SJCRH30 (cell line): ENCODE data around the gene CHRM3. TPM values are rescaled to one million over a fixed set of nuclear protein-coding genes. Genes with fewer than 3 reads are reported as not detected.
A peak's percentile ranks its signal among the peaks of the same experiment; 100 is the strongest.
"Not testable (repeated sequence)": the region's sequence is repeated elsewhere in the genome, so short reads cannot be mapped to it uniquely, and the experiment has no call there.

Experiments used
- DNase-seq, 2 experiments: peaks; one replicate each; pipeline ENCODE4 v3.0.0-alpha.2; 2015 to 2020
- H3K27ac ChIP-seq: fragments of 250-450 bp; sonication (Bioruptor Pico); 2 replicates; pipeline ENCODE4 v1.5.1; 2020; ENCODE audit warnings: mild to moderate bottlenecking, moderate library complexity
- H3K27me3 ChIP-seq: fragments of 250-450 bp; sonication (Bioruptor Pico); 2 replicates; pipeline ENCODE4 v1.5.1; 2020; ENCODE audit warnings: mild to moderate bottlenecking, moderate library complexity
- H3K36me3 ChIP-seq: fragments of 250-450 bp; sonication (Bioruptor Pico); 2 replicates; pipeline ENCODE4 v1.5.1; 2020; ENCODE audit warnings: mild to moderate bottlenecking, moderate library complexity
- H3K4me1 ChIP-seq: fragments of 250-450 bp; sonication (Bioruptor Pico); 2 replicates; pipeline ENCODE4 v1.5.1; 2020; ENCODE audit warnings: mild to moderate bottlenecking, moderate library complexity
- H3K4me3 ChIP-seq: fragments of 250-450 bp; sonication (Bioruptor Pico); 2 replicates; pipeline ENCODE4 v1.5.1; 2020; ENCODE audit warnings: mild to moderate bottlenecking, moderate library complexity
- H3K9me3 ChIP-seq: fragments of 250-450 bp; sonication (Bioruptor Pico); replicated peaks from 2 replicates; pipeline ENCODE4 v1.5.1; 2020; ENCODE audit warnings: mild to moderate bottlenecking, moderate library complexity
- total RNA-seq: library from RNA; depleted of rRNA; stranded (reverse); fragments of >200 nt; shearing (Covaris generic); gene quantifications from 2 replicates; pipeline ENCODE4 v1.2.3, GENCODE V29; 2014; rRNA removed

The CHRM3 gene
- total RNA-seq, result 0.47 and 0.63 TPM in 2 replicates

- no peak within 1 kb of the TSS for H3K27ac ChIP-seq
- H3K9me3 ChIP-seq, result no peaks in the 10 kb centered on the region
- no peaks in the 10 kb centered on the region for H3K36me3 ChIP-seq
- peak within 1 kb of the TSS; percentile 51 for H3K4me3 ChIP-seq
- H3K4me1 ChIP-seq, result no peaks in the 10 kb centered on the region
- no peaks in the 10 kb centered on the region; the same call in 1 of the 2 replicates for H3K27me3 ChIP-seq
- DNase-seq, result peak; percentile 13 to 28
These were observed at the start of gene CHRM3 for GRCh38 chr1:239386453-239387303. TSS of gene CHRM3 (plus strand) at chr1:239386568. CDS start at chr1:239907452, 520,884 bp downstream.

DNA sequence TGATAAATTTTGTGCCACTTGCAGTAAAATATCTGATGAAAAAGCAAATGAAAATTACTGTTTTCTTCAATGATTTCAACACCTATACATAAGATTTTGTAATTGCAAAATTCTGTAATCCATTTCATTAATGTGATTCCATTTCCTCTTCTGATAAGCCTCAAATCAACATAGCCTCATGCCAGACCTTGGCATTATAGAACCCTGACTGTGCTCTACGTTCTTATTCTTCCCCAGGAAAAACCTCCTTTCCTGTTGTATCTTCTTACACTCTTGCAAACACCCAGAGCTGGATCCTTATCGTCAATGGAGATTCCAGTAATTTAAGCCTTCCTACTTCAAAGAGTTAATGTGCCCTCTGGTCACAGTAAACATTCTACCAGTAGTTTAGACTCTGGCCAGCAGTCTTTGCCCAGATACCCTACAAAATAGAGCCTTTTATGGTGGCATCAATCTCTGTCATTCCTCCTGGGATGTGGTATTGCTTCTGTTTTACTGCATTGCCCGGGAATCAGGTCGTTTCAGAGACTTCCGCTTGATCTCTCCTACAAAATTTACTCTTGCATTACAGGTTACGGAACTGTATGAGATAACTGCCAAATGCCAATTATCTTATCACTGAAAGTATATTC, 48.5 kb upstream of the CHRM3 start:
- DNase-seq, result no peak
- Histone ChIP-seq H3K4me3 (no peak overlapping the region), H3K4me1 (no peaks in the 10 kb centered on the region), H3K36me3 (no peaks in the 10 kb centered on the region), H3K27me3 (no peaks in the 10 kb centered on the region), H3K9me3 (no peaks in the 10 kb centered on the region), H3K27ac (no peak overlapping the region)

DNA sequence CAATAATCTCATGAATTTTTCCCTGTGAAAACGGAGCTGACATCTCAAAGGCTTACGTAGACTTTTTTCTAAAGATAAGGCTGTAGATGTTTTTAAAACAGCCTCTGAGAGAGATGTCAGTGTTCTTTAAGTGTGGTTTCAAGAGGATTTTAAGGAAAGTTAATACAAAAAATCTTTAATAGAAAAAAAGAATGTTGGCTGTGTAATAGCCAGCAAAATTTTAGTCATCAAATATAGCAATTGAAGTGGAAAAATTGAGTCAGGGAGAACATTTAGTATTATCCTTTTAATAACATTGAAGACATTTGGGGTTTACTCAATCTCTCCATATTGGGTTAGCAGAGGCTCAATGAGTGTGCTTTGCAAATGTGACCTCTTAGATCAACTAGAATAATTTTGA, 38.6 kb upstream of the CHRM3 start:
- no peak for DNase-seq
- no peaks in the 10 kb centered on the region for H3K27me3 ChIP-seq
- no peaks in the 10 kb centered on the region for H3K9me3 ChIP-seq
- H3K27ac ChIP-seq, result no peak overlapping the region
- no peak overlapping the region for H3K4me3 ChIP-seq
- no peaks in the 10 kb centered on the region for H3K36me3 ChIP-seq
- no peaks in the 10 kb centered on the region for H3K4me1 ChIP-seq

DNA sequence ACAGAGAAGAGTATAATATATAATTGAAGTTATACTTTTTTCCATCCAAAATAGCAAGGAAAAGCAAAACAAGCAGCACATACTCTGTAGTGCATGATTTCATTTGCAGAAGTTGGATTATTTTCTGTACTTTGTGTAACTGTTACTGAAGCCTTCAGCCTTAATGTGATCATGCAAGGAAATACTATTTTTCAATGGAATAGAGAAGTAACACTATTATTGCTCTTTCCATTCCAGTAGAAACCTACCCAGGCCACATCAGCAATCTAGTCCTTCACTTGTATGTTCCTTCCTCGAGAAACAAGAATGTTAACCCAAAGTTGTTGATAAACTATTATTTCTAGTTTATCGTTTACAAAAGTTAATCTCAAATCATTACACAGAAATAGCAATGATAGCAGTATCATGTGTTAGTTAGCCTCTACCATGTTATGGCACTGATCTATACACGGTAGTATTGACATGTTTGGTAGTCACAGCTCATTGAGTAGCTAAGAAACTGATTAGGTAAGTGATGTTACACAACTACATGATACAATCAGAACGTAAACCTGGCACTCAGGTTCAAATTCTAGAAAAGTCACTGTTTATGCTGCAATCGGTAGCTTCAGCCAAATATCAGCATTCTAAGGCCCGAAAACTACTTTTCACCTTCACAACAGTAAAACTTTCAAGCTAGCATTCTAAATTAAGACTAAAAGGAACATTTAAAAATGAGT, 37.6 kb upstream of the CHRM3 start:
- H3K27ac ChIP-seq, result no peak overlapping the region
- no peaks in the 10 kb centered on the region for H3K27me3 ChIP-seq
- H3K36me3 ChIP-seq, result no peaks in the 10 kb centered on the region
- no peaks in the 10 kb centered on the region for H3K4me1 ChIP-seq
- no peaks in the 10 kb centered on the region for H3K9me3 ChIP-seq
- no peak overlapping the region for H3K4me3 ChIP-seq
- DNase-seq, result no peak

GRCh38 chr1:239349699-239350098, 36.7 kb upstream of the CHRM3 start:
- no peak overlapping the region for H3K27ac ChIP-seq
- no peak for DNase-seq
- H3K27me3 ChIP-seq, result no peaks in the 10 kb centered on the region
- H3K9me3 ChIP-seq, result no peaks in the 10 kb centered on the region
- no peaks in the 10 kb centered on the region for H3K4me1 ChIP-seq
- no peak overlapping the region for H3K4me3 ChIP-seq
- H3K36me3 ChIP-seq, result no peaks in the 10 kb centered on the region

DNA sequence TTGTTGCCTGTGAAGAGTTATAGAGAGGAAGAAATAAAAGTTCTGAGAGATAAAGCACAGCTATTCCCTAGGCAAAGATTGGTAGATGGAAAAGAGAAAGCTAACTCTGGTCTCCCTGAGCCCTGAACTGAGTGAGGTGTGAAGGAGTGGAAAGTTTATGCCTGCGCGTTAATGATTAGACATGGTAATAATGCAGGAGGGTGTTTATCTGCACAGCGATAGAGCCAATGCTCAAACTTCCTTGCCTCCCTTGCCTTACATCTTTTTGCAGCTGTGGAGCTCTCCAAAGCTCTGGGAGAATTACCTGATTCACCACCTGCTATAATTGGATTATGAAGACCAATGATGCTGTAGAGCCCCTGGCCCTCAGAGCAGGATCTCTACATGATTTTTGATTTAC, 32.8 kb upstream of the CHRM3 start:
- H3K36me3 ChIP-seq, result no peaks in the 10 kb centered on the region
- no peak for DNase-seq
- no peaks in the 10 kb centered on the region for H3K27me3 ChIP-seq
- no peak overlapping the region for H3K27ac ChIP-seq
- no peak overlapping the region for H3K4me3 ChIP-seq
- H3K4me1 ChIP-seq, result no peaks in the 10 kb centered on the region
- H3K9me3 ChIP-seq, result no peaks in the 10 kb centered on the region

- Histone ChIP-seq H3K27ac (no peak overlapping the region), H3K4me1 (no peaks in the 10 kb centered on the region)
- no peak for DNase-seq
These were observed 32.1 kb upstream of the CHRM3 start for GRCh38 chr1:239354231-239354630.

GRCh38 chr1:239357867-239358266, 28.5 kb upstream of the CHRM3 start:
- Histone ChIP-seq H3K9me3 (no peaks in the 10 kb centered on the region), H3K4me3 (no peak overlapping the region), H3K4me1 (no peaks in the 10 kb centered on the region), H3K27ac (no peak overlapping the region), H3K27me3 (no peaks in the 10 kb centered on the region), H3K36me3 (no peaks in the 10 kb centered on the region)
- DNase-seq, result no peak

More at GRCh38 chr1:239354231-239354630, 32.1 kb upstream of the CHRM3 start:
- no peaks in the 10 kb centered on the region for H3K27me3 ChIP-seq
- H3K9me3 ChIP-seq, result no peaks in the 10 kb centered on the region
- no peak overlapping the region for H3K4me3 ChIP-seq
- H3K36me3 ChIP-seq, result no peaks in the 10 kb centered on the region

GRCh38 chr1:239361403-239361802, 25.0 kb upstream of the CHRM3 start:
- no peak overlapping the region for H3K4me3 ChIP-seq
- no peaks in the 10 kb centered on the region for H3K9me3 ChIP-seq
- H3K27ac ChIP-seq, result no peak overlapping the region
- no peaks in the 10 kb centered on the region for H3K27me3 ChIP-seq
- H3K4me1 ChIP-seq, result no peaks in the 10 kb centered on the region
- DNase-seq, result no peak
- H3K36me3 ChIP-seq, result no peaks in the 10 kb centered on the region

- Histone ChIP-seq H3K4me3 (no peak overlapping the region), H3K27me3 (no peaks in the 10 kb centered on the region), H3K36me3 (no peaks in the 10 kb centered on the region), H3K27ac (no peak overlapping the region), H3K9me3 (no peaks in the 10 kb centered on the region), H3K4me1 (no peaks in the 10 kb centered on the region)
- DNase-seq, result no peak
These were observed 22.4 kb upstream of the CHRM3 start for GRCh38 chr1:239363930-239364329.

DNA sequence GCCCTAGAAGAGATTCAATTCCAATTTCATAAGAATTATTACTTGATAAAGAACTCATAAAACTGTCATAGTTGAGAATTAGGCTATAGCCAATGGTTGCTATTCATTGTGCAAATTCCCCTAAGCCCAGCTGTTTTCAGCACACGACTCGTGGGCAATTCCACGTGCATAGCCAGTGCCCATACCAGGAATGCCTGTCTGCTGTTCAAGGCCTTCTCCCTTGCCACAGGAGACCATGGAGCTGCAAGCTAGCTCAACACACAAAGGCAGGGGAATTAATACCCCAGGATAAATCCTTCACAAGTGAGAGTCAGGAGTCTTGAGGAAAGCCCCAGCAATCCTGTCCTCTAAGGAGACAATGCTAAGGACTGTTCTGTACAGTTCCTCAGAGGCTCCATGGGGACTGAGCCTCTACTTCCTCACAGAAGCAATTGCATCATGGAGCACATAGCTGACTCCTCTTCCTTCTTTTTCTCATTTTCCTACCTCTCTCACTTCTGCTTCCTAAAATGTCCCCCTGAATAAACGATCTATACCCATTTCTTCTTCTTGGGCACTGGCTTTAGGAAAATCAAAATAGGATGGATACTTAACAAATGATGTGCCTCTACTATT, 19.1 kb upstream of the CHRM3 start:
- Histone ChIP-seq H3K4me3 (no peak overlapping the region), H3K9me3 (no peaks in the 10 kb centered on the region), H3K36me3 (no peaks in the 10 kb centered on the region), H3K27me3 (no peaks in the 10 kb centered on the region), H3K27ac (no peak overlapping the region), H3K4me1 (no peaks in the 10 kb centered on the region)
- no peak for DNase-seq

DNA sequence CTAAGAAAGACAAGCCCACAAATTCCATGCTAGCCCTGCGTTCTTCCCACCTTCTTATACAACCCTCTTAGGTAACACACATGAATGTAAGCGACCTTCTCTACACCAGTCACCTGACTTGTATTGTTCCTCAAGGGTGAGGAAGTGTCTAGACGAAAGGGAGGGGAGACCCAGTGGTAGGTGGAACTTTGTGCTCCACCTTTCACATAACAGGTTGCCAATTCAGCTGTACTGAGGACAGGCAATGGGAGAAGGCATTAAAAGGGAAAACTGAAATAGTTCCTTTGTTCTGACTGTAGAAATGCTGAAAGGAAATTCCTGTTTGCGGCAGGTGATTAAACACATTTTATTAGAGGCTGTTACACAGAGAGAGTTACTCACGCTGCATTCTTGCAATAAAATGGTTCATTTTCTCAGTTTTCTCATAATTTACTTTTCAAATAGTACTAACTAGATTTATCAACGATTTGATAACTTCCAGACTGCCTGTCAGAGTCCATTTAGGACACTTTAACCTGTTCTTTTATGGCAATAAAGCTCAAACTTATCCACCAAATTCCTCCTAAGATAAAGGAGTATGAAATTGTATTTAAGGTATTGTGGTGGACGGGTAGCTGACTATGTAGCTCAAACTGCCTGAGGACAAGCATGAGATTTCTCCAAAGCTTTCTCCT, 17.8 kb upstream of the CHRM3 start:
- DNase-seq, result no peak
- Histone ChIP-seq H3K4me1 (no peaks in the 10 kb centered on the region), H3K27ac (no peak overlapping the region), H3K4me3 (no peak overlapping the region), H3K36me3 (no peaks in the 10 kb centered on the region), H3K27me3 (no peaks in the 10 kb centered on the region), H3K9me3 (no peaks in the 10 kb centered on the region)

GRCh38 chr1:239370869-239371268, 15.5 kb upstream of the CHRM3 start:
- H3K27me3 ChIP-seq, H3K4me3 ChIP-seq, H3K36me3 ChIP-seq, H3K27ac ChIP-seq, H3K9me3 ChIP-seq, H3K4me1 ChIP-seq, DNase-seq: not testable (repeated sequence)

GRCh38 chr1:239382666-239383065, 3.7 kb upstream of the CHRM3 start:
- Histone ChIP-seq H3K9me3 (no peaks in the 10 kb centered on the region), H3K27ac (no peak overlapping the region), H3K4me3 (no peak overlapping the region), H3K27me3 (no peaks in the 10 kb centered on the region; the same call in 1 of the 2 replicates), H3K36me3 (no peaks in the 10 kb centered on the region), H3K4me1 (no peaks in the 10 kb centered on the region)
- DNase-seq, result no peak
